Neuronal stem cell (in vitro differentiated cells): ENCODE measurements around the gene GAGE12G.
"Not testable (repeated sequence)": the region's sequence is repeated elsewhere in the genome, so short reads cannot be mapped to it uniquely, and the experiment has no call there.

ENCODE experiments used
- DNase-seq: peaks from one replicate; pipeline ENCODE4 v3.0.0-alpha.2; 2013; ENCODE audit warnings: low spot score
- H2AFZ ChIP-seq: one replicate; pipeline ENCODE4 v1.6.1; 2013; ENCODE audit warnings: mild to moderate bottlenecking, low read length, inconsistent platforms
- H2AK5ac ChIP-seq: 2 replicates; pipeline ENCODE4 v1.6.1; 2013; ENCODE audit warnings: low read depth, mild to moderate bottlenecking, inconsistent platforms, low read length, moderate library complexity, mixed read lengths
- H2BK120ac ChIP-seq: 2 replicates; pipeline ENCODE4 v1.6.1; 2013; ENCODE audit warnings: low read depth, mild to moderate bottlenecking, inconsistent platforms, low read length, moderate library complexity, mixed read lengths
- H2BK12ac ChIP-seq: one replicate; pipeline ENCODE4 v1.6.1; 2013; ENCODE audit warnings: low read length, inconsistent platforms
- H2BK15ac ChIP-seq: 2 replicates; pipeline ENCODE4 v1.6.1; 2013; ENCODE audit warnings: mild to moderate bottlenecking, low read length, inconsistent platforms, mixed read lengths
- H2BK5ac ChIP-seq: one replicate; pipeline ENCODE4 v1.6.1; 2013; ENCODE audit warnings: inconsistent platforms, mild to moderate bottlenecking, low read length, moderate library complexity
- H3K14ac ChIP-seq: one replicate; pipeline ENCODE4 v1.6.1; 2013; ENCODE audit warnings: low read length, inconsistent platforms
- H3K18ac ChIP-seq: 2 replicates; pipeline ENCODE4 v1.6.1; 2013; ENCODE audit warnings: low read length, inconsistent platforms
- H3K23ac ChIP-seq: 2 replicates; pipeline ENCODE4 v1.6.1; 2013; ENCODE audit warnings: low read depth, mild to moderate bottlenecking, mixed read lengths, low read length, inconsistent platforms; ENCODE audit not compliant: poor library complexity
- H3K27ac ChIP-seq: replicated peaks from 3 replicates; pipeline ENCODE4 v1.5.1; 2013; ENCODE audit warnings: low read length, inconsistent platforms
- H3K27me3 ChIP-seq, 3 experiments: 2 replicates each; pipeline ENCODE4 v1.6.1; 2013; ENCODE audit warnings: low read length in 3 of 3, mild to moderate bottlenecking in 2 of 3, inconsistent platforms in 1 of 3, low read depth in 1 of 3, mixed read lengths in 1 of 3, moderate library complexity in 1 of 3; ENCODE audit not compliant: control insufficient read depth in 3 of 3, insufficient read depth in 3 of 3
- H3K36me3 ChIP-seq, 2 donors: replicated peaks in 1 of 2; 2 replicates each; pipeline ENCODE4 v1.6.1; 2013; ENCODE audit warnings: low read length in 2 of 2; ENCODE audit not compliant: control insufficient read depth in 2 of 2, insufficient read depth in 2 of 2
- H3K4ac ChIP-seq: 2 replicates; pipeline ENCODE4 v1.6.1; 2013; ENCODE audit warnings: inconsistent platforms, mild to moderate bottlenecking, low read length, moderate library complexity
- H3K4me1 ChIP-seq, 2 donors: 1 replicate in 1 of 2; 2 replicates in 1 of 2; pipeline ENCODE4 v1.6.1; 2013; ENCODE audit warnings: low read length in 2 of 2, low read depth in 1 of 2; ENCODE audit not compliant: control insufficient read depth in 2 of 2, insufficient read depth in 1 of 2
- H3K4me2 ChIP-seq: one replicate; pipeline ENCODE4 v1.6.1; 2013; ENCODE audit warnings: mild to moderate bottlenecking, low read length, inconsistent platforms; ENCODE audit not compliant: insufficient read depth, poor library complexity, severe bottlenecking
- H3K4me3 ChIP-seq, 2 donors: 2 replicates each; pipeline ENCODE4 v1.5.1; 2013; ENCODE audit warnings: low read length in 2 of 2, mild to moderate bottlenecking in 2 of 2, inconsistent platforms in 1 of 2, moderate library complexity in 1 of 2
- H3K79me1 ChIP-seq: one replicate; pipeline ENCODE4 v1.6.1; 2013; ENCODE audit warnings: low read depth, mild to moderate bottlenecking, inconsistent platforms, low read length, moderate library complexity
- H3K9ac ChIP-seq: one replicate; pipeline ENCODE4 v1.6.1; 2013; ENCODE audit warnings: mild to moderate bottlenecking, low read depth, low read length, inconsistent platforms; ENCODE audit not compliant: poor library complexity
- H3K9me3 ChIP-seq, 2 donors: replicated peaks in 1 of 2; 2 replicates each; pipeline versions ENCODE3 to v1.6.1; 2013; ENCODE audit warnings: low read length in 2 of 2, mild to moderate bottlenecking in 2 of 2, inconsistent platforms in 1 of 2, low read depth in 1 of 2, mixed read lengths in 1 of 2, moderate library complexity in 1 of 2; ENCODE audit not compliant: control insufficient read depth in 2 of 2, insufficient read depth in 1 of 2
- H4K8ac ChIP-seq: one replicate; pipeline ENCODE4 v1.6.1; 2013; ENCODE audit warnings: low read depth, mild to moderate bottlenecking, inconsistent platforms, low read length, moderate library complexity
- H4K91ac ChIP-seq: one replicate; pipeline ENCODE4 v1.6.1; 2013; ENCODE audit warnings: low read length, low read depth, mild to moderate bottlenecking, inconsistent platforms; ENCODE audit not compliant: poor library complexity
- WGBS, 2 donors: extraction: QIAGEN DNeasy Blood & Tissue Kit; methylation state at CpG; one replicate each; pipeline ENCODE4 v1.1.7; 2013; ENCODE audit warnings: missing lambda C conversion rate in 2 of 2, mixed read lengths in 1 of 2; ENCODE audit not compliant: insufficient read length in 2 of 2, insufficient replicate concordance in 1 of 2; ENCODE audit errors: extremely low coverage in 2 of 2; 5-methylcytosine and 5-hydroxymethylcytosine counted together

The GAGE12G gene

GRCh38 chrX:49560542-49560941 is 9.7 kb upstream of the GAGE12G start, which contains the start of gene GAGE12F:
TSS of gene GAGE12F (plus strand) at chrX:49560842. CDS start at chrX:49561997, 1,155 bp downstream.
- H3K14ac ChIP-seq, DNase-seq: not testable (repeated sequence)
- WGBS, 2 donors: no CpG with 5 or more reads among the region's 16 CpGs

GRCh38 chrX:49568728-49569127 is 1.5 kb upstream of the GAGE12G start:
- H4K8ac ChIP-seq, H3K9me3 ChIP-seq, H3K9ac ChIP-seq, H3K23ac ChIP-seq, H3K27ac ChIP-seq, H3K36me3 ChIP-seq, H2BK15ac ChIP-seq, H4K91ac ChIP-seq, H2BK12ac ChIP-seq, DNase-seq, H2BK120ac ChIP-seq, H2BK5ac ChIP-seq, H3K27me3 ChIP-seq, H3K18ac ChIP-seq, H2AK5ac ChIP-seq, H3K4me3 ChIP-seq, H2AFZ ChIP-seq, H3K79me1 ChIP-seq, H3K14ac ChIP-seq, H3K4me1 ChIP-seq, H3K4ac ChIP-seq, H3K4me2 ChIP-seq: not testable (repeated sequence)
- no CpG with 5 or more reads among the region's 11 CpGs for WGBS, 2 donors

More at GRCh38 chrX:49560542-49560941, 9.7 kb upstream of the GAGE12G start, which contains the start of gene GAGE12F:
- not testable (repeated sequence) for H3K9ac ChIP-seq, H3K36me3 ChIP-seq, H4K91ac ChIP-seq, H3K27ac ChIP-seq, H2BK12ac ChIP-seq, H3K4ac ChIP-seq, H3K23ac ChIP-seq, H3K4me1 ChIP-seq, H3K18ac ChIP-seq, H3K4me2 ChIP-seq, H2AK5ac ChIP-seq, H3K79me1 ChIP-seq, H3K27me3 ChIP-seq, H2BK5ac ChIP-seq, H2AFZ ChIP-seq, H4K8ac ChIP-seq, H2BK120ac ChIP-seq, H3K4me3 ChIP-seq, H3K9me3 ChIP-seq, H2BK15ac ChIP-seq

- H3K4me3 ChIP-seq, H3K9me3 ChIP-seq, H3K27ac ChIP-seq, H3K4me2 ChIP-seq, H2BK15ac ChIP-seq, H3K79me1 ChIP-seq, H3K36me3 ChIP-seq, H4K8ac ChIP-seq, DNase-seq, H3K23ac ChIP-seq, H3K27me3 ChIP-seq, H2BK5ac ChIP-seq, H2BK120ac ChIP-seq, H4K91ac ChIP-seq, H2BK12ac ChIP-seq, H2AFZ ChIP-seq, H2AK5ac ChIP-seq, H3K14ac ChIP-seq, H3K4me1 ChIP-seq, H3K18ac ChIP-seq, H3K4ac ChIP-seq, H3K9ac ChIP-seq: not testable (repeated sequence)
- no CpG with 5 or more reads among the region's 13 CpGs for WGBS, 2 donors
Observed at GRCh38 chrX:49569152-49569551, 1.0 kb upstream of the GAGE12G start.

DNA sequence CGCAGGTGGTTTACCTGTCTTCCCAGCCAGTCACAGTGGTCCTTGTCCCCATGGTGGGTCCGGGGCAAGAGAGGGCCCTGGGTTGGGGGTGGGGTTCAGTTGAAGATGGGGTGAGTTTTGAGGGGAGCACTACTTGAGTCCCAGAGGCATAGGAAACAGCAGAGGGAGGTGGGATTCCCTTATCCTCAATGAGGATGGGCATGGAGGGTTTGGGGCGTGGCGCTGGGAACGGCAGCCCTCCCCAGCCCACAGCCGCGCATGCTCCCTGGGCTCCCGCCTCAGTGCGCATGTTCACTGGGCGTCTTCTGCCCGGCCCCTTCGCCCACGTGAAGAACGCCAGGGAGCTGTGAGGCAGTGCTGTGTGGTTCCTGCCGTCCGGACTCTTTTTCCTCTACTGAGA is 9.4 kb downstream of the GAGE12G start, which contains the start of gene GAGE12H:
TSS of gene GAGE12H (plus strand) at position 301 of the 400 bp plus-strand sequence. CDS start 1,155 bp downstream, outside the sequence.
- H2BK15ac ChIP-seq, H2AFZ ChIP-seq, H2BK5ac ChIP-seq, H3K9ac ChIP-seq, H3K4me2 ChIP-seq, H3K14ac ChIP-seq, H2BK120ac ChIP-seq, H2AK5ac ChIP-seq, H3K4me1 ChIP-seq, H3K23ac ChIP-seq, H3K27me3 ChIP-seq, H3K27ac ChIP-seq, H3K9me3 ChIP-seq, H3K4ac ChIP-seq, H4K91ac ChIP-seq, H3K4me3 ChIP-seq, H3K36me3 ChIP-seq, H2BK12ac ChIP-seq, H4K8ac ChIP-seq, H3K18ac ChIP-seq, DNase-seq, H3K79me1 ChIP-seq: not testable (repeated sequence)
- no CpG with 5 or more reads among the region's 16 CpGs for WGBS, 2 donors
